ENCODE results near the gene UBE2E2.
"Not testable (repeated sequence)": the region's sequence is repeated elsewhere in the genome, so short reads cannot be mapped to it uniquely, and the experiment has no call there.

UBE2E2 gene

DNA sequence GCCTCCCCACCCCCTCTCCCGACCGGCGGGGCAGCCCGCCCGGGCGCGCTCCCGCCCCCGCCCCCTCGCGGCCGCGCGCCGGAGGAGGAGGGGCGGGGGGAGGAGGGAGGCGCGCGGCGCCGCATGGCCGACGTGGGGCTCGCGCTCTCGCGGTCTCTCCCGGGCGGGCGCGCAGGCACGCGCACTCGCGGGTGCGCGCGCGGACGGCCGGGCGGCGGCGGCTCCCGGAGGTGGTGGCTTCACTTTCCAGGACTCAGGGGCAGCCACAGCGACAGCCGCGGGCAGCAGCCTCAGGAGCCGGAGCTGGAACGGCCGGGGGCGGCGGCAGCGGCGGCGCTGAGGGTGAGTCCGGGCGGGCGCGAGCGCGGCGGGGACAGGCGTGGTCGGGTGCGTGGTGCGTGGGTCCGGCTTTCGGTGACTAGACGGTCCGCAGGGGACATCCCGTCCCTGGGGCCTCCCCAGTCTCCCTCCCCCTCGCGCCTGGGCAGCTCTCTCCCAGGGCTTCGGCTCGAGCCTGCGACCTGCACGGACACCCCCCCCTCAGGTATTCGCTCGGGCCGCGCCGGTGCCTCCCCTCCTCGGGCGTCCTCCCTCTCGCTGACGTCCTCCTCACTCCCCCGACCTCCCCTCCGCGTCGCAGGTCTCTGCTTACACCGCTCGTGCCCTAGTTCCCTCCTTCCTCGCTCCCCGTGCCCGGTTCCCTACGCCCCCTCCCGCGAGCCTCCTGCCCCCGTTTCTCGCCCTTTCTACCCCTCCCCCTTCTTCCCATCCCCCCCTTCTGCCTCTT is at the start of gene UBE2E2:
Gene UBE2E2 (plus strand): TSS at position 407 of the 787 bp plus-strand sequence.
- in situ Hi-C loops (cut with HindIII; ENCODE audit: low pct_ligation_motif_present, low pct_unique_long_range_greater_than_20kb, low sequenced_read_pairs): no loop called here
- peak; percentile 71 for DNase-seq

DNA sequence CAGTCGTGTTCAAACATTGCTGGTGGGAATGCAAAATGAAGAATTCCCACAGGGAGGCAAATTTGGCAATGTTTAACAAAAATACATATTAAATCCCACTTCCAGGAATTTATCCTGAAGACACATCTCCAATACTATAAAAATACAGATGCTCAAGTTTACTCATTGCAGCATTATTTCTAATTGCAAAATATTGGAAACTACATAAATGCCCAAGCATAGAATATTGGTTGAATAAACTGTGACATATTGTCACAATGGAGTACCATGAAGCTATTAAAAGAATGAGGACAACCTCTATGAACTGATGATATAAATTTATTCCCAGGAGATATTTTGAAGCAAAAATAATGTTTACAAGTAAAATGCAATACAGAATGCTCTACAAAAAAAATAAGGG is 49.7 kb upstream of the UBE2E2 start:
- no peak for DNase-seq
- in situ Hi-C loops (cut with HindIII; ENCODE audit: low pct_ligation_motif_present, low pct_unique_long_range_greater_than_20kb, low sequenced_read_pairs): no loop called here

DNA sequence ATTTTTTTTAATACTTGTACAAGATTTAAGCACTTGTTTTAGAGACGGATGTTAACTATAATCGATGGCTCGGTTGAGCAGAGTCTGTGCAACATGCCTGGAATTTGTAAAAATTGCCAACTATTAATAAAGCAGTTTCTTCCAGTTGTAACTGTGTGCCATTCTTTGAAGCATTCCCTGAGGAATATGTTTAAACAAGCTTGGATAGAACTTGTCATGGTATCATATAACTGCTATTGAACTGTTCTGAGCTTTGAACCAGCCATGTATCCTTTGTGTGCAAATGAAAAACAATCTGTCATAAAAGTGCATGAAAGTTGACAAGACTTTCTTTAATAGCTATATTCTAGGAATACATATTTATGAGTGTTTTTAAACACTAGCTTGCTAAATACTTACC is 45.8 kb upstream of the UBE2E2 start:
- no peak for DNase-seq
- in situ Hi-C loops (cut with HindIII; ENCODE audit: low pct_ligation_motif_present, low pct_unique_long_range_greater_than_20kb, low sequenced_read_pairs): no loop called here

DNA sequence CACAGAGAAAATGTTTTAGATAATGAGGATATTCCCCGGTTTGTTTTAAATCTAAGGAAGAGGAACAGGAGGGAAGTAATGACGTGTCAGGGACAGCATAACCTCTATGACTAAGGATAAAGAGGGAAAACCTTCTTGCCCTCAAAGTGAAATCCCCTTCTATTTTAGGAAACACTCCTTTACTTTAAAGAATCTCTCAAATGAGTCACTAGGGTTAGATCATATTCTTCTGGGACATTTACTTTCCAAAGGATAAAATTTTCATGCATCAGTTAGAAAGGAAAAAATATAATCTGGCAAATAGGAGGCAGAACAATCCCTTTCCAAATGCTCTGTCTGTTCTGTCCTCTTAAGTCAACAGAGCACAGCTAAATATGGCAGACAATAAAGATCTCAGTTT is 43.2 kb upstream of the UBE2E2 start:
- peak; percentile 86 for DNase-seq
- in situ Hi-C loops (cut with HindIII; ENCODE audit: low pct_ligation_motif_present, low pct_unique_long_range_greater_than_20kb, low sequenced_read_pairs): no loop called here

DNA sequence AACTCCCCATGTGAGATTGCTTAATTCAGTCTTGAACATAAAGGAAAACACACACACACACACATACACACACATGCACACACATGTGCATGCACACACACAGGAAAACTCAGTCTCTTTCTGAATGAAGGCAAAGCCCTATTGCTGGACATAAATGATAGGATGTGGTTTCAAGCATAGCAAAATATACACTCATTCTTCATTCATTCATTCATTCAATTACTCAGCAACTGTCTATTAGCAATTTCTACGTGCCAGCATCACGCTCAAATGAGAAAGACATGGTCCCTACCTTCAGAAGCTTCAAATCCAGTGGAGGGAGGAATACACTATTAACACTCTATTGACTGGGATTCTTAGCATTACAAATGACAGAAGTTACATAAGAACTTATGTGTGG is 41.8 kb upstream of the UBE2E2 start:
- no peak for DNase-seq
- in situ Hi-C loops (cut with HindIII; ENCODE audit: low pct_ligation_motif_present, low pct_unique_long_range_greater_than_20kb, low sequenced_read_pairs): no loop called here

DNA sequence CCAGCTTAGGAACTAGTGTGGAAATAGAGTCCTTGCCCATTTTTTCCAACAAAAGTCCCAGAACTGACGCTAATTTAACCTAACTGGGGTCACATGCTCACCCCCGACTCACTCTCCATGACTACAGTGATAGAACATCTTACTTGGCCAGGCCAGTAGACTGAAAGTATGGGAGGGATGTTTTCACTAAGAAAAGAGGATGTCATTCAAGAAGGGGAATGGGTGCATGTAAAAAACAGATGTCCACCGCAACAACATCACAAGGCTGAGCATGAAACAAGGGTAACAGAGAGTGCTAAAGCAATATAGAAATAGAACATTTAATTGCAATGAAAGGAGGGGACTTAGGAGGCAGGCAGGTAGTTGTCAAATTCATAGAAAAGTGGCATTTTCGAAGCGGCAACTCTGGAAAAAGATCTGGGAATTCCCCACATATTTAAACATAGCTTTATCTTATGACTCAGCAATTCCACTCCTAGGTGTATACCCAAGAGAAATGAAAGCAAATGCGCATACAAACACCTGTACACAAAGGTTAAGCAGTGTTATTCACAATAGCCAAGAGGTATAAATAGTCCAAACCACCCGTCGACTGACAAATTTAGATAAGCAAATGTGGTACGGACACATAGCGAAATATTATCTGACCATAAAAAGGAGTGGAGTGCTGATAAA is 41.1 kb upstream of the UBE2E2 start:
- no peak for DNase-seq

DNA sequence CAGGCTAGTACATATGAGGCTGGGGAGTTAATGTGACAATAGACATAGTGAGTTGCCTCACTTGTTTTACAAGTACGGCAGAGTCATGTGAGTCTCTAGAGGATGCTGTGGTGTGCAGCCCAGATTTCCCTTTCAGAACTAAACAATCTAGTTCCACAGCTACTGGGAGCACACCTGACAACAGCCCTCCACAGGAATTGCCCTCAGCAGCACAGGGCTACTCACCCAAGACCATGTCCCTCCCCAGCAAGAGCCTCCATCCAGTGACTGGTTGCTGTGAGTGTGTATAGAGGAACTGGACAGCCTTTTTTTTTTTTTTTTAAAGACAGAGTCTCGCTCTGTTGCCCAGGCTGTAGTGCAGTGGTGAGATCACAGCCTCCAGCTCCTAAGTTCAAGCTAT is 40.2 kb upstream of the UBE2E2 start:
- no peak for DNase-seq
- in situ Hi-C loops (cut with HindIII; ENCODE audit: low pct_ligation_motif_present, low pct_unique_long_range_greater_than_20kb, low sequenced_read_pairs): no loop called here

More for the DNA sequence above, 41.1 kb upstream of the UBE2E2 start:
- in situ Hi-C loops (cut with HindIII; ENCODE audit: low pct_ligation_motif_present, low pct_unique_long_range_greater_than_20kb, low sequenced_read_pairs): no loop called here

DNA sequence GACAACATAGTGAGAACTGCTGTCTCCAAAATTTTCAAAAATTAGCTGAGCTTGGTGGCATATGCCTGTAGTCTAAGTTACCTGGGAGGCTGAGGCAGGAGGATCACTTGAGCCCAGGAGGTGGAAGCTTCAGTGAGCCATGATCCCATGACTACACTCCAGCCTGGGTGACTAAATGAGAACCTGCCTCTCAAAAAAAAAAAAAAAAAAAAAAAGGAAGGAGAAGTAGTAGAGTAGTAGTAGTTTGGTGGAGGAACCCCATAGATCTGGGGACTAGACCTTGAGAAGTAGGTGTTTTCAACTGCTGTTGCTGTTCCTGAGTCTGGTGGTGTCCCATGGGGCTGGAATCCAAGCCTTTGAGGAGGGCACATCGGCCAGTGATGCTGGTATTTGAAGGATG is 38.4 kb upstream of the UBE2E2 start:
- in situ Hi-C loops (cut with HindIII; ENCODE audit: low pct_ligation_motif_present, low pct_unique_long_range_greater_than_20kb, low sequenced_read_pairs): no loop called here
- no peak for DNase-seq

DNA sequence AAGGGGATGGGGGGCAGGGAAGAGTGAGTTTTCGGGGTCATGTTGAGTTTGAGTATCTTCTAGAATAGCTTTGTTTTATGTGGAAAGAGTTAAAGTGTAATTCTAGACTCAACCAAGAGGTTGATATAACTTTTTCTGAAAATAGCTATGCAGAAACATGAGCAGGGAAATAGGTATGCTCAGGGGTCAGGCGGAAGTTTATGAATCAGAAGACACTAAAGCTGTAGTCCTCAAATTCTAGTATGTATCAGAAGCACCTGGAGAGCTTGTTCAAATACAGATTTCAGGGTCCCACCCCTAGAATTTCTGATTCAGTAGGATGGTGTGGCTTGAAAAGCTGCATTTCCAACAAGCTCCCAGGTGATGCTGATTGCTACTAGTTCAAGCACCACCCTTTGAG is 37.6 kb upstream of the UBE2E2 start:
- DNase-seq: no peak

DNA sequence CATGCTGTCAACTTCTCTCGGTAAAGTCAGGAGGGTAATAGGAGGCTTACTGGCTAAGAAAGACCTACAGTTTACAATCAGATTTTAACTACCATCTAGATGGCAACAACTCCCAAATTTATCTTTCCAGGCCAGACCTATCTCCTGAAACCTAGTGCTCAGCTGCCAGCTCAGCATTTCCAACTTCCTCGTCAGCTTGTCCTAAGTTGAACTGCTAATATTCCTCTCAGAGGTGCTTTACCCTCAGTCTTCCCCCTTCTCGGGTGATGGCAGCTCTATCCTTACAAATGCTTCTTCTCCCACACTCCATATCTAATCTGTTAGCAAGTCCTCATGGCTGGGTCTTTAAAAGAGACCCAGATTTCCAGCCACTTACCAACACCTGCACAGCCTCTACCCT is 36.9 kb upstream of the UBE2E2 start:
- no peak for DNase-seq
- in situ Hi-C loops (cut with HindIII; ENCODE audit: low pct_ligation_motif_present, low pct_unique_long_range_greater_than_20kb, low sequenced_read_pairs): no loop called here

More for the DNA sequence above, 37.6 kb upstream of the UBE2E2 start:
- in situ Hi-C loops (cut with HindIII; ENCODE audit: low pct_ligation_motif_present, low pct_unique_long_range_greater_than_20kb, low sequenced_read_pairs): no loop called here

DNA sequence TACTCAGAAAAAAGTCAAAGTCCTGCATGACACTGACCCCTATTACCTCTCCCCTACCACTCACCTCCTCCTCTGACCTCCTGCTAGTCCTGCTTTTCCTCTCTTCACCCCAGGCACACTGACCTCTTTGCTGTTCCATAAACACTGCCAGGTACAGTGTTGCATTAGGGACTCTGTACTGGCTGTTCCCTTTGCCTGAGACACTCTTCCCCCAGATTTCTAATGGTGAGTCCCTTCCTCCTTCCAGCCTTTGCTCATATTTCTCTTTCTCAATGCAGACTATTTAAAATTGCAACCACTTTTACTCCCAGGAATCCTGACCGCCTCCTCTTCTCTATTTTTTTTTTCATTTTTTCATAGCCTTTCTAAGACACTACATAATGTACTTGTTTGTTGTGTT is 36.3 kb upstream of the UBE2E2 start:
- DNase-seq: no peak

DNA sequence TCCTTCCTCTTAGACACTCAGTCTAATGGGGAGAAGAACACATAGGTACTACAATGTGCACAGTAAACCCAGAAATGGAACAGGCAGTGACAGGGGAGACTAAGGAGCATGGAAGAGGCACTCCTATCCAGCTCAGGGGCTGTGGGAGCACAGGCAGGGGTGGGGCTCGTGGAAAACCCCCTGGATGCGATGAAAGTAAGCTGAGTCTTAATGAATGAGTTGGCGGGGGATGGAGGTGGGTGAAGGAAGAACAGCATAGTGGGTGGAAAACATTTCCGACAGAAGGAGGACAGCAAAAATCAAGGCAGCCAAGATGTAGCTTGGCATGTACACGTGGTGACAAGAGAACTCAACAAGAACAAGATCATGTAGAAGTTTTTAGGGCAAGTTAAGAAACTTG is 33.6 kb upstream of the UBE2E2 start:
- no peak for DNase-seq
- in situ Hi-C loops (cut with HindIII; ENCODE audit: low pct_ligation_motif_present, low pct_unique_long_range_greater_than_20kb, low sequenced_read_pairs): no loop called here

More for the DNA sequence above, 36.3 kb upstream of the UBE2E2 start:
- in situ Hi-C loops (cut with HindIII; ENCODE audit: low pct_ligation_motif_present, low pct_unique_long_range_greater_than_20kb, low sequenced_read_pairs): no loop called here

DNA sequence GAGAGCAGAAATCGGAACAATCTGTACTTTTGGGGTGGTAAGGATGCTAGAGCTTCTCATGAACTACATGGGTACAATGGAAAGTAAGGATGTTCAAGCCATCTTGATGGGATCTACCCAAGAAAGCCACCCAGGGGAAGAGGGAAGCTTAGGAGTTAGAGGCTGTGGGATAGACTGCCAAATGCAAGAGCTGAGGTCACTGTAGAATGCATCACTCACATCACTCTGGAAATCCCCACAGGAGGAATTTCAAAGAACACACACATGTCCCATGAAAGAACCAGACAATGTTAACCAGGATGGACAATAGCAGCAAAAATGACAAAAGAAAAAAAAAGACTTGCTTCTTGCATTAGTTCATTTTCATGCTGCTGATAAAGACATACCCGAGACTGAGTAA is 32.8 kb upstream of the UBE2E2 start:
- DNase-seq: no peak
- in situ Hi-C loops (cut with HindIII; ENCODE audit: low pct_ligation_motif_present, low pct_unique_long_range_greater_than_20kb, low sequenced_read_pairs): no loop called here

DNA sequence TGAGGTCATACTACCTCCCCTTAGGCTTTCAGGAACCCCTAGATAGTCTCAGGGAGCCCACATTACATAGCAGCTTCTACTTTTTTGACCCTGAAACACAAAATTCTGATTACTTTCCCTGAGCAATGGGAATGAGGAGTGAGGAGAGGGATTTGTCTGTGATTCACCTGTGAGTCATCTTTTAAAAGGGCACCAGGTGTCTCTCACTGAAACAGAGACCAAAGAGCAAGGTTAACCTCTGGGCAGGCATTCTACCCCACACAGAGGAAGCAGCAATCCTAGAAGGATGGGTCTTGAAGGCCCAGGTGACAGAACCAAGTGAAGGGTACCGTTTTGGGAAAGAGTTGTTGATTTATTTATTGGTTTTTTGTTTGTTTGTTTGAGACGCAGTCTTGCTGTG is 31.1 kb upstream of the UBE2E2 start:
- in situ Hi-C loops (cut with HindIII; ENCODE audit: low pct_ligation_motif_present, low pct_unique_long_range_greater_than_20kb, low sequenced_read_pairs): no loop called here

DNA sequence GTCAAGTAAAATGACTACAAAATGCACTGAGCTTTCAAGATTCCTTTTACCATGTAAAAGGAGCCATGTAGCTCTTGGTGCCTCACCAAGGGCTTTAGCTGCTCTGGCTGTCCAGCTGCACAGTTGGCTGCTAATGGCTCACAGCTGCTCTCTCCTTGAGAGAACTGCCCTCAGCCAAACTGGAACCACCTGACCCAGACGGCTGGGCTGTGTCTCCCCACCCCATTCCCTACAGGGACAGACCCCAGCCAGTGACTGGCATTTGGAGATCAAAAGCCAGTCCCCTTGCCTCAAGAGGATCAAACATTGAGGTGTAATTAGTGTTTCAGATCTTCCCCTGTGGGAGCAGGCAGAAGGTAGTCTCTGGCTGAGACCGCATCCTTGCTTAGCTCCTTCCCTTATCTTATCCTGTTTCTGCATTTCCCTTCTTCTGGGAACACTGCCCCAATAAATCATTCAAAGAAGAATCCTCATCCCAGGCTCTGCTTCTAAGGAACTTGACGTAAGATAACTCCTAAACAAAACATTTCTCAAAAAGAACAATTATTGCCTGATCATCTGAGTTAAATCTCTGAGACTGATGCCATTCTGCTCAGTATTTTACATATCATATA is 28.6 kb upstream of the UBE2E2 start:
- in situ Hi-C loops (cut with HindIII; ENCODE audit: low pct_ligation_motif_present, low pct_unique_long_range_greater_than_20kb, low sequenced_read_pairs): no loop called here
- no peak for DNase-seq

More for the DNA sequence above, 31.1 kb upstream of the UBE2E2 start:
- no peak for DNase-seq

DNA sequence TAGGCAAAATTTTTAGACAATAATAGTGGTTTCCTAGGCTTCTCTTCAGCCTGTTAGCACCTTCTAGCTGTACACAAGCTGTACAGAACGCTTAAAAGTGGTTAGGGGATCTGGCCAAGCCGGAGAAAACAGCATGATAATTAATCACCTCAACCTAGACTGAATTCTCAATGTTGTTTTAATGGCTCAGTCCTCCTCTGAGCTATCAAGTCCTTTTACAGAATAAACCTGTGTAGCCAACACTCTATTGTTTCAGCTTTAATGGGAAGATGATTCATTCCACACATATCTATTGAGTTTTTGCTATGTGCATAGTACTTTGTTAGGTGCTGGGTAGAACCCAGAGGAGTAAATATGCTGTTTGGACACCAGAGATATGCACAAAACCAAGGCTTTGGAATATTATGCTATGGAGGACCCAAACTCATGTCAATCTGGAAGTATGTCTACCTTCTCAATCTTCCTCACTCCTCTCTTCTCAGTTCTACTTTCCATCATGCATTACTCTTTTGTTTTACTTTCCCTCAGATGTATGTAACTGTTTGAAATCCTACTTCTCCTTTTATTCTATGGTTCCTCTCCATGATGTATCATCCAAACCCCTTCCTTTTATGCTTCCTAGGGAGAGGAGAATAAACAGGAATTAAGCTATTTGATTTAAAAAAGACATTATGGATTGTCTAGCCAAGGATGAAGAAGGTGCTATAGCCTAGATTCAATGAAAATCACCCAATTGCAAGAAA is 27.6 kb upstream of the UBE2E2 start:
- in situ Hi-C loops (cut with HindIII; ENCODE audit: low pct_ligation_motif_present, low pct_unique_long_range_greater_than_20kb, low sequenced_read_pairs): no loop called here
- no peak for DNase-seq

DNA sequence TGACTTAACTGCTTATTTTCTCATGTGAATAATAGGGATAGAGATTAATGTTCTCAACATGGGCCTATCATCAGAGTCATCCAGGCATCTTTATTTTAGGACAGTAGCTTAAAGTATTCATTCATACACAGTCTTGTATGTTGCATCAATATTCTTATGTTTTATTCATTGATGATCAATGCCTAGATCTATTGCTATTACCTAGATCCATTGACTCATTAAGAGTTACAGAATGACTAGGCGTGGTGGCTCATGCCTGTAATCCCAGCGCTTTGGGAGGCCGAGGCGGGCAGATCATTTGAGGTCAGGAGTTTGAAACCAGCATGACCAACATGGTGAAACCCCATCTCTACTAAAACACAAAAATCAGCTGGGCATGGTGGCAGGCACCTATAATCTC is 26.3 kb upstream of the UBE2E2 start:
- in situ Hi-C loops (cut with HindIII; ENCODE audit: low pct_ligation_motif_present, low pct_unique_long_range_greater_than_20kb, low sequenced_read_pairs); DNase-seq: not testable (repeated sequence)

DNA sequence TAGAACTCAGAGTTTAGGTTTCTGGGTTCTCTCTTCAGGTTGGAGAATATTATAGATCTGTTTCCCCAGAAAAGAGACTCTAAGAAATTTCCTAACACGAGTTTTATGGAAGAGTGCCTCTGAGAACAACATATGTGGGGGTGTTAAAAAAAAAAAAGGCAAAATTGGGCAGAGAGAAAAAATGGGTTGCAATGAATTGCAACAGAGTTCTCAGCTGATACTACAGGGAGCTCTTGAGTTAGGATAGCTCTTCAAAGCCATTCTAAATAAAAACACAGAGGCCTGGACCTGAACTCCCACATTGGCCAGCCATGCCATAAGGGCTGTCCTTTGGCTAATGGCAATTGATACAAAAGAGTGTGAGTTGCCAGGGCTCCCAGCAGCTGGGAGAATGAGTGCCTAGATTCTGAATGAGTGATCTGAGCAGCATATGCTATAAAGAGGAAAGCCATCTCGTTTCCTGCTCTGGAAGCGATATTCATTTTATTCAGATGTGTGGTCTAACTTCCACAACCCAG is 20.1 kb upstream of the UBE2E2 start:
- in situ Hi-C loops (cut with HindIII; ENCODE audit: low pct_ligation_motif_present, low pct_unique_long_range_greater_than_20kb, low sequenced_read_pairs): no loop called here
- no peak for DNase-seq

DNA sequence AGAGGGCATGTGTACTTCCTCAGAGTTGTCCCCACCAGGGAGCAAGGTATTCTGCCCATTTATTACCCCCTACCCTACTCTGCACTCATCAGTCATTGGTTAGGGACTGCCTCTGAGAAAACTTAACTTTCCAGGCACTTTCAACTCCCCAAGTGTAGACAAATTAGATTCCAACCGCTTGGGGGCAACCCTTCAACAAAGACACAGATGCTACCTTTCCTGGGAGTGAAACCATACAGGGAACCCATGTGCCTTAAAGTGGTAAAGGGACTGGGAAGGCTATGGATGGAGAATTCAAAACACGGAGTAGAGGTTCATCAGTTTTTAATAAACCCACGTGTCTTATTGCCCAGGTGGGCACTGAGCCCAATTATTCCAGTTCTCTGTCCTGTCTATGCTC is 19.4 kb upstream of the UBE2E2 start:
- peak; percentile 60 for DNase-seq
- in situ Hi-C loops (cut with HindIII; ENCODE audit: low pct_ligation_motif_present, low pct_unique_long_range_greater_than_20kb, low sequenced_read_pairs): no loop called here
